Stomach smooth muscle (tissue), 2 donors: ENCODE data around the gene PWWP3B.

Experiments
- H3K27ac ChIP-seq: one replicate; pipeline ENCODE4 v1.7.0; 2013; ENCODE audit warnings: mild to moderate bottlenecking, low read length, inconsistent platforms
- H3K27me3 ChIP-seq, 2 donors: one replicate each; pipeline ENCODE4 v1.7.0; 2013; ENCODE audit warnings: low read length in 2 of 2; ENCODE audit not compliant: insufficient read depth in 2 of 2, control insufficient read depth in 1 of 2
- H3K36me3 ChIP-seq, 2 donors: one replicate each; pipeline ENCODE4 v1.7.0; 2013; ENCODE audit warnings: low read length in 2 of 2; ENCODE audit not compliant: control insufficient read depth in 2 of 2, insufficient read depth in 2 of 2
- H3K4me1 ChIP-seq: one replicate; pipeline ENCODE4 v1.7.0; 2013; ENCODE audit warnings: low read length; ENCODE audit not compliant: control insufficient read depth, insufficient read depth
- H3K4me3 ChIP-seq, 2 donors: one replicate each; pipeline ENCODE4 v1.7.0; 2013; ENCODE audit warnings: low read length in 2 of 2
- H3K9ac ChIP-seq, 2 donors: one replicate each; pipeline ENCODE4 v1.7.0; 2013; ENCODE audit warnings: low read length in 2 of 2, mild to moderate bottlenecking in 1 of 2
- H3K9me3 ChIP-seq, 2 donors: one replicate each; pipeline ENCODE4 v1.7.0; 2013; ENCODE audit warnings: low read length in 2 of 2; ENCODE audit not compliant: control insufficient read depth in 2 of 2
- donor health status: healthy.
- donor health status: Pancreatic carcinoma.

PWWP3B gene

GRCh38 chrX:106168107-106168506 is at the start of gene PWWP3B:
TSS of gene PWWP3B (plus strand) at chrX:106168305. CDS start at chrX:106205433, 37,128 bp downstream.
- H3K4me3 ChIP-seq: no peak within 1 kb of the TSS
- no peaks in the 10 kb centered on the region for H3K9me3 ChIP-seq
- no peak within 1 kb of the TSS for H3K27ac ChIP-seq
- H3K27me3 ChIP-seq: peaks cover 0 to 4% of the 10 kb centered on the region in 2 donors
- no peaks in the 10 kb centered on the region for H3K4me1 ChIP-seq
- H3K36me3 ChIP-seq: no peaks in the 10 kb centered on the region
- H3K9ac ChIP-seq: no peak within 1 kb of the TSS

- no peaks in the 10 kb centered on the region for H3K4me1 ChIP-seq
- peaks cover 0 to 4% of the 10 kb centered on the region in 2 donors for H3K27me3 ChIP-seq
- no peak overlapping the region for H3K27ac ChIP-seq
- H3K9me3 ChIP-seq: no peaks in the 10 kb centered on the region
- H3K9ac ChIP-seq: no peak overlapping the region
- no peak overlapping the region for H3K4me3 ChIP-seq
- H3K36me3 ChIP-seq: no peaks in the 10 kb centered on the region
Measured at GRCh38 chrX:106139048-106139447, 29.1 kb upstream of the PWWP3B start.

- H3K27ac ChIP-seq: no peak overlapping the region
- no peaks in the 10 kb centered on the region for H3K36me3 ChIP-seq
- H3K9me3 ChIP-seq: no peaks in the 10 kb centered on the region
- H3K27me3 ChIP-seq: no peaks in the 10 kb centered on the region
- no peak overlapping the region for H3K4me3 ChIP-seq
- no peaks in the 10 kb centered on the region for H3K4me1 ChIP-seq
- no peak overlapping the region for H3K9ac ChIP-seq
Measured at GRCh38 chrX:106144755-106145639, 23.1 kb upstream of the PWWP3B start.

GRCh38 chrX:106150701-106151100 is 17.4 kb upstream of the PWWP3B start:
- no peaks in the 10 kb centered on the region for H3K4me1 ChIP-seq
- no peaks in the 10 kb centered on the region for H3K36me3 ChIP-seq
- H3K27me3 ChIP-seq: no peaks in the 10 kb centered on the region
- no peak overlapping the region for H3K9ac ChIP-seq
- H3K4me3 ChIP-seq: no peak overlapping the region
- H3K9me3 ChIP-seq: no peaks in the 10 kb centered on the region
- no peak overlapping the region for H3K27ac ChIP-seq

- Histone ChIP-seq H3K4me1 (no peaks in the 10 kb centered on the region), H3K36me3 (no peaks in the 10 kb centered on the region), H3K9ac (no peak overlapping the region), H3K27me3 (peaks cover 0 to 2% of the 10 kb centered on the region in 2 donors), H3K9me3 (no peaks in the 10 kb centered on the region), H3K4me3 (no peak overlapping the region), H3K27ac (no peak overlapping the region)
Measured at GRCh38 chrX:106159861-106160282, 8.2 kb upstream of the PWWP3B start.

GRCh38 chrX:106170318-106170717 is 2.2 kb downstream of the PWWP3B start:
- no peak overlapping the region for H3K9ac ChIP-seq
- no peak overlapping the region for H3K4me3 ChIP-seq
- H3K27ac ChIP-seq: no peak overlapping the region
- H3K27me3 ChIP-seq: peaks cover 0 to 7% of the 10 kb centered on the region in 2 donors
- H3K36me3 ChIP-seq: no peaks in the 10 kb centered on the region
- H3K4me1 ChIP-seq: no peaks in the 10 kb centered on the region
- H3K9me3 ChIP-seq: no peaks in the 10 kb centered on the region

- no peaks in the 10 kb centered on the region for H3K36me3 ChIP-seq
- no peak overlapping the region for H3K4me3 ChIP-seq
- no peaks in the 10 kb centered on the region for H3K9me3 ChIP-seq
- H3K27me3 ChIP-seq: peaks cover 0 to 9% of the 10 kb centered on the region in 2 donors
- H3K4me1 ChIP-seq: no peaks in the 10 kb centered on the region
- H3K27ac ChIP-seq: no peak overlapping the region
- H3K9ac ChIP-seq: no peak overlapping the region
Measured at GRCh38 chrX:106171293-106171820, 3.3 kb downstream of the PWWP3B start.

GRCh38 chrX:106177106-106177981 is 9.2 kb downstream of the PWWP3B start:
- Histone ChIP-seq H3K36me3 (no peaks in the 10 kb centered on the region), H3K27me3 (peaks cover 0 to 12% of the 10 kb centered on the region in 2 donors), H3K9ac (no peak overlapping the region), H3K27ac (no peak overlapping the region), H3K9me3 (no peaks in the 10 kb centered on the region), H3K4me3 (no peak overlapping the region), H3K4me1 (no peaks in the 10 kb centered on the region)

- no peaks in the 10 kb centered on the region for H3K4me1 ChIP-seq
- H3K27ac ChIP-seq: no peak overlapping the region
- no peaks in the 10 kb centered on the region for H3K9me3 ChIP-seq
- H3K4me3 ChIP-seq: no peak overlapping the region
- H3K36me3 ChIP-seq: no peaks in the 10 kb centered on the region
- H3K27me3 ChIP-seq: peaks cover 0 to 12% of the 10 kb centered on the region in 2 donors
- H3K9ac ChIP-seq: no peak overlapping the region
Measured at GRCh38 chrX:106177982-106178321, 9.8 kb downstream of the PWWP3B start.

GRCh38 chrX:106178826-106179225 is 10.7 kb downstream of the PWWP3B start:
- no peak overlapping the region for H3K27ac ChIP-seq
- H3K36me3 ChIP-seq: no peaks in the 10 kb centered on the region
- H3K27me3 ChIP-seq: peaks cover 0 to 12% of the 10 kb centered on the region in 2 donors
- no peaks in the 10 kb centered on the region for H3K9me3 ChIP-seq
- no peak overlapping the region for H3K9ac ChIP-seq
- H3K4me1 ChIP-seq: no peaks in the 10 kb centered on the region
- H3K4me3 ChIP-seq: no peak overlapping the region
